ENCODE data around the gene GEMIN5.

GEMIN5 gene

DNA sequence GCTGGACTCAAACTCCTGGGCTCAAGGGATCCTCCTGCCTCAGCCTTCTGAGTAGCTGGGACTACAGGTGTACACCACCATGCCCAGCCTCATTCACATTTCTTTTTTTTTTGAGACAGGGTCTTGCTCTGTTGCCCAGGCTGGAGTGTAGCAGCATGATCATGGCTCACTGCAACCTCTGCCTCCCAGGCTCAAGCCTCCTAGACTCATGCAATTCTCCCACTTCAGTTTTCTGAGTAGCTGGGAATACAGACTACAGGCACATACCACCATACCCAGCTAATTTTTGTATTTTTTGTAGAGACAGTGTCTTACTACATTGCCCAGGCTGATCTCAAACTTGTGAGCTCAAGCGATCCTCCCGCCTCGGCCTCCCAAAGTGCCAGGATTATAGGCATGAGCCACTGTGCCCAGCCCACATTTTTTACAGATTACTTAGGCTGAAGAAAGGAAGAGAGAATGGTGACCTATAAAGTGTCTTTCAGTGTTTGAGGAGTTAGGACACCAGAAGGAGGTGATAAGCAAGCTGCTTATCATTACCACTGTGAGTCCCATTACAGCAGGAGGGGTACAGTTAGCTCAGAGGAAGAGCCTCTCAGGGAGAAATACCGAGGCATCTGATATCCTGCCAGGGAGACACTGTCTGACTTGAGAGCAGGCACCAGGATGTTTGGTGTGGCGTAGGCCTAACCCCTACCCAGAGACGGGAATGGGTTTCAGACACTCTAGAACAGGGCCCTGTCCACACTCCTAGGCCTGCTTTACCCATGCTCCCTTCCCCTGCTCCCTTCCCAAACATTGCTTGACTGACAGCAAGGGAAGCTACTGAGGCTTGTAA lies 97.4 kb downstream of the GEMIN5 start:
- no peak overlapping the region for H3K4me3 ChIP-seq (replicated peaks in 1 of 2; ENCODE audit: low read depth in 2 of 2, low read length in 2 of 2)
- no peak for DNase-seq (ENCODE audit: low read depth in 2 of 2)
- TF ChIP-seq, protein P1, sequence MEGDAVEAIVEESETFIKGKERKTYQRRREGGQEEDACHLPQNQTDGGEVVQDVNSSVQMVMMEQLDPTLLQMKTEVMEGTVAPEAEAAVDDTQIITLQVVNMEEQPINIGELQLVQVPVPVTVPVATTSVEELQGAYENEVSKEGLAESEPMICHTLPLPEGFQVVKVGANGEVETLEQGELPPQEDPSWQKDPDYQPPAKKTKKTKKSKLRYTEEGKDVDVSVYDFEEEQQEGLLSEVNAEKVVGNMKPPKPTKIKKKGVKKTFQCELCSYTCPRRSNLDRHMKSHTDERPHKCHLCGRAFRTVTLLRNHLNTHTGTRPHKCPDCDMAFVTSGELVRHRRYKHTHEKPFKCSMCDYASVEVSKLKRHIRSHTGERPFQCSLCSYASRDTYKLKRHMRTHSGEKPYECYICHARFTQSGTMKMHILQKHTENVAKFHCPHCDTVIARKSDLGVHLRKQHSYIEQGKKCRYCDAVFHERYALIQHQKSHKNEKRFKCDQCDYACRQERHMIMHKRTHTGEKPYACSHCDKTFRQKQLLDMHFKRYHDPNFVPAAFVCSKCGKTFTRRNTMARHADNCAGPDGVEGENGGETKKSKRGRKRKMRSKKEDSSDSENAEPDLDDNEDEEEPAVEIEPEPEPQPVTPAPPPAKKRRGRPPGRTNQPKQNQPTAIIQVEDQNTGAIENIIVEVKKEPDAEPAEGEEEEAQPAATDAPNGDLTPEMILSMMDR (IDR thresholded peaks at IDR 0.05; ENCODE audit: low read depth, low read length), result no peak

All from cardiac fibroblast (primary cell).